Endometrial microvascular endothelial cells (primary cell): ENCODE results near the gene ZNF536. TPM values are rescaled to one million over a fixed set of nuclear protein-coding genes. Genes with fewer than 3 reads are reported as not detected.

Source experiments
- in situ Hi-C: cut with HindIII; loops from 2 replicates; pipeline ENCODE4 v1.10.0; 2017; ENCODE audit warnings: low sequenced_read_pairs, low pct_unique_long_range_greater_than_20kb; ENCODE audit errors: inconsistent ontology term
- total RNA-seq: library from RNA; depleted of rRNA; stranded (reverse); fragments of >200 nt; gene quantifications from one replicate; pipeline ENCODE4 v1.2.3, GENCODE V29; 2015; ENCODE audit errors: inconsistent ontology term

ZNF536 gene
- total RNA-seq, 1 donor from 2014 or later, result not detected

- in situ Hi-C loops, result no loop called here
Measured at GRCh38 chr19:30562981-30563380, 190.8 kb downstream of the ZNF536 start.

GRCh38 chr19:30563691-30564090 is 191.5 kb downstream of the ZNF536 start:
- in situ Hi-C loops, result no loop called here

GRCh38 chr19:30564551-30565011 is 192.4 kb downstream of the ZNF536 start:
- in situ Hi-C loops, result no loop called here

- in situ Hi-C loops, result no loop called here
Measured at GRCh38 chr19:30565636-30566035, 193.5 kb downstream of the ZNF536 start.

- in situ Hi-C loops, result no loop called here
Measured at GRCh38 chr19:30566681-30567420, 194.7 kb downstream of the ZNF536 start.

- in situ Hi-C loops, result no loop called here
Measured at GRCh38 chr19:30567536-30568232, 195.5 kb downstream of the ZNF536 start.

- in situ Hi-C loops, result no loop called here
Measured at GRCh38 chr19:30570194-30570593, 198.0 kb downstream of the ZNF536 start.

GRCh38 chr19:30577551-30578105 is 205.4 kb downstream of the ZNF536 start:
- in situ Hi-C loops, result no loop called here

- in situ Hi-C loops, result no loop called here
Measured at GRCh38 chr19:30579419-30579818, 207.2 kb downstream of the ZNF536 start.

- in situ Hi-C loops, result no loop called here
Measured at GRCh38 chr19:30580673-30581072, 208.5 kb downstream of the ZNF536 start.

- in situ Hi-C loops, result no loop called here
Measured at GRCh38 chr19:30584090-30584489, 211.9 kb downstream of the ZNF536 start.

- in situ Hi-C loops, result no loop called here
Measured at GRCh38 chr19:30587869-30588268, 215.7 kb downstream of the ZNF536 start.

GRCh38 chr19:30590596-30591229 is 218.5 kb downstream of the ZNF536 start:
- in situ Hi-C loops, result no loop called here

GRCh38 chr19:30593356-30593755 is 221.2 kb downstream of the ZNF536 start:
- in situ Hi-C loops, result no loop called here

GRCh38 chr19:30593975-30594745 is 222.0 kb downstream of the ZNF536 start:
- in situ Hi-C loops, result no loop called here

- in situ Hi-C loops, result no loop called here
Measured at GRCh38 chr19:30596268-30596667, 224.1 kb downstream of the ZNF536 start.

- in situ Hi-C loops, result no loop called here
Measured at GRCh38 chr19:30596813-30597399, 224.7 kb downstream of the ZNF536 start.

- in situ Hi-C loops, result no loop called here
Measured at GRCh38 chr19:30598688-30599087, 226.5 kb downstream of the ZNF536 start.
